Gastrocnemius medialis (tissue), 4 donors: ENCODE measurements around the gene LAMA3.

ENCODE experiments used
- POLR2A ChIP-seq, 2 donors: fragments of 450-650 bp; IDR thresholded peaks; one replicate each; pipeline ENCODE4 v1.6.1; 2017; ENCODE audit warnings: antibody characterized with exemption in 2 of 2, mild to moderate bottlenecking in 2 of 2, moderate library complexity in 2 of 2
- TF ChIP-seq, protein P1 (sequence below), 5 experiments: fragments of 450-650 bp in 3 of 5; fragments of 200-600 bp in 2 of 5; sonication (generic) in 2 of 5; IDR thresholded peaks in 4 of 5; conservative IDR thresholded peaks in 1 of 5; 1 replicate in 4 of 5; 2 replicates in 1 of 5; pipeline ENCODE4 v1.5.1; 2016 to 2019; ENCODE audit warnings: antibody characterized with exemption in 5 of 5, mild to moderate bottlenecking in 3 of 5, moderate library complexity in 3 of 5

DNA sequence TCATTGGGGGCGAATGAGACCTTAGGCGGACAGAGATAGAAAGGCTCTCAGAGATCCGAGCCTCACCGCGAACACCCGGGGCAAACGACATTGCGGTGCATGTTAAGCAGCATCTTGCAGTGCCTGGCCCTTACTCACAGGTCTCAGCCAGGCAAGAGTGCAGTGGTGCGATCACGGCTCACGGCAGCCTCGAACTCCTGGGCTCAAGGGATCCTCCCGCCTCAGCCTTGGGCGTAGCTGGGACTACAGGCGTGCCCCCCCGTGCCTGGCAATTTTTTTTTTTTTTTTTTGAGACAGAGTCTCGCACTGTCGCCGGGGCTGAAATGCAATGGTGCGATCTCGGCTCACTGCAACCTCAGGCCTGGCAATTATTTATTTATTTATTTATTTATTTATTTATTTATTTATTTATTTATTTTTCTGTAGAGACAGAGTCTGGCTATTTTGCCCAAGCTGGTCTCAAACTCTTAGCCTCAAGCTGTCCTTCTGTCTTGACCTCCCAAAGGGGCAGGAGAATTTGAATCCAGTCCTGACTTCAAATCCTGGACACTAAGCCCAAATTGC, 1.3 kb downstream of the LAMA3 start:
- no peak for TF ChIP-seq POLR2A (IDR thresholded peaks at IDR 0.05)
- TF ChIP-seq, protein P1, sequence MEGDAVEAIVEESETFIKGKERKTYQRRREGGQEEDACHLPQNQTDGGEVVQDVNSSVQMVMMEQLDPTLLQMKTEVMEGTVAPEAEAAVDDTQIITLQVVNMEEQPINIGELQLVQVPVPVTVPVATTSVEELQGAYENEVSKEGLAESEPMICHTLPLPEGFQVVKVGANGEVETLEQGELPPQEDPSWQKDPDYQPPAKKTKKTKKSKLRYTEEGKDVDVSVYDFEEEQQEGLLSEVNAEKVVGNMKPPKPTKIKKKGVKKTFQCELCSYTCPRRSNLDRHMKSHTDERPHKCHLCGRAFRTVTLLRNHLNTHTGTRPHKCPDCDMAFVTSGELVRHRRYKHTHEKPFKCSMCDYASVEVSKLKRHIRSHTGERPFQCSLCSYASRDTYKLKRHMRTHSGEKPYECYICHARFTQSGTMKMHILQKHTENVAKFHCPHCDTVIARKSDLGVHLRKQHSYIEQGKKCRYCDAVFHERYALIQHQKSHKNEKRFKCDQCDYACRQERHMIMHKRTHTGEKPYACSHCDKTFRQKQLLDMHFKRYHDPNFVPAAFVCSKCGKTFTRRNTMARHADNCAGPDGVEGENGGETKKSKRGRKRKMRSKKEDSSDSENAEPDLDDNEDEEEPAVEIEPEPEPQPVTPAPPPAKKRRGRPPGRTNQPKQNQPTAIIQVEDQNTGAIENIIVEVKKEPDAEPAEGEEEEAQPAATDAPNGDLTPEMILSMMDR (IDR thresholded peaks at IDR 0.05 in 4 of 5, conservative IDR thresholded peaks at IDR 0.05 in 1 of 5) = no peak
